ENCODE results near the gene LYPD6.

DNA sequence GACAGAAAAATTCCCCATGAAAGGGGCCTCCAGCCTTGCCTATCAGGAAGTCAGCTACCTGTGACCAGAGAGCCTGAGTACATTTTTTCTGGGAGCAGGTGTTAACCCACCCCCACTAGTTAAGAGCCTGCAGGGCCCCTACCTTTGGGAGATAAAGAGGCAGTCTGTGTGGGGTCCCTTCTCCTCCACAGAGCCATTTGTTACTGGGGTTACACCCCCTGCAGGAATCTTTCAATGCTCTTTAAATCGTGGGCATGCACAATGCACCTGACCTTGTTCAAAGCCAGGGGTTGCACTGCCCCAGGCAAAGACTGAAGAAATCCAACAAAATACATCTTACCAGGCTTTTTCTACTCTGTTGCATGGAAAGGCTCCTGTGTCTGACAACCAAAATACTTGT, 15.7 kb upstream of the LYPD6 start:
- TF ChIP-seq, protein P1, sequence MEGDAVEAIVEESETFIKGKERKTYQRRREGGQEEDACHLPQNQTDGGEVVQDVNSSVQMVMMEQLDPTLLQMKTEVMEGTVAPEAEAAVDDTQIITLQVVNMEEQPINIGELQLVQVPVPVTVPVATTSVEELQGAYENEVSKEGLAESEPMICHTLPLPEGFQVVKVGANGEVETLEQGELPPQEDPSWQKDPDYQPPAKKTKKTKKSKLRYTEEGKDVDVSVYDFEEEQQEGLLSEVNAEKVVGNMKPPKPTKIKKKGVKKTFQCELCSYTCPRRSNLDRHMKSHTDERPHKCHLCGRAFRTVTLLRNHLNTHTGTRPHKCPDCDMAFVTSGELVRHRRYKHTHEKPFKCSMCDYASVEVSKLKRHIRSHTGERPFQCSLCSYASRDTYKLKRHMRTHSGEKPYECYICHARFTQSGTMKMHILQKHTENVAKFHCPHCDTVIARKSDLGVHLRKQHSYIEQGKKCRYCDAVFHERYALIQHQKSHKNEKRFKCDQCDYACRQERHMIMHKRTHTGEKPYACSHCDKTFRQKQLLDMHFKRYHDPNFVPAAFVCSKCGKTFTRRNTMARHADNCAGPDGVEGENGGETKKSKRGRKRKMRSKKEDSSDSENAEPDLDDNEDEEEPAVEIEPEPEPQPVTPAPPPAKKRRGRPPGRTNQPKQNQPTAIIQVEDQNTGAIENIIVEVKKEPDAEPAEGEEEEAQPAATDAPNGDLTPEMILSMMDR (IDR thresholded peaks at IDR 0.05) = no peak
- TF ChIP-seq POLR2A (IDR thresholded peaks at IDR 0.05) = no peak
